Measurements from ENCODE around the gene STC2. TPM values are rescaled to one million over a fixed set of nuclear protein-coding genes. Genes with fewer than 3 reads are reported as not detected.
A peak's percentile ranks its signal among the peaks of the same experiment; 100 is the strongest.
"Not testable (repeated sequence)": the region's sequence is repeated elsewhere in the genome, so short reads cannot be mapped to it uniquely, and the experiment has no call there.

The STC2 gene
- total RNA-seq, 2 experiments from 2014 or later: 21.3 to 23.8 TPM

DNA sequence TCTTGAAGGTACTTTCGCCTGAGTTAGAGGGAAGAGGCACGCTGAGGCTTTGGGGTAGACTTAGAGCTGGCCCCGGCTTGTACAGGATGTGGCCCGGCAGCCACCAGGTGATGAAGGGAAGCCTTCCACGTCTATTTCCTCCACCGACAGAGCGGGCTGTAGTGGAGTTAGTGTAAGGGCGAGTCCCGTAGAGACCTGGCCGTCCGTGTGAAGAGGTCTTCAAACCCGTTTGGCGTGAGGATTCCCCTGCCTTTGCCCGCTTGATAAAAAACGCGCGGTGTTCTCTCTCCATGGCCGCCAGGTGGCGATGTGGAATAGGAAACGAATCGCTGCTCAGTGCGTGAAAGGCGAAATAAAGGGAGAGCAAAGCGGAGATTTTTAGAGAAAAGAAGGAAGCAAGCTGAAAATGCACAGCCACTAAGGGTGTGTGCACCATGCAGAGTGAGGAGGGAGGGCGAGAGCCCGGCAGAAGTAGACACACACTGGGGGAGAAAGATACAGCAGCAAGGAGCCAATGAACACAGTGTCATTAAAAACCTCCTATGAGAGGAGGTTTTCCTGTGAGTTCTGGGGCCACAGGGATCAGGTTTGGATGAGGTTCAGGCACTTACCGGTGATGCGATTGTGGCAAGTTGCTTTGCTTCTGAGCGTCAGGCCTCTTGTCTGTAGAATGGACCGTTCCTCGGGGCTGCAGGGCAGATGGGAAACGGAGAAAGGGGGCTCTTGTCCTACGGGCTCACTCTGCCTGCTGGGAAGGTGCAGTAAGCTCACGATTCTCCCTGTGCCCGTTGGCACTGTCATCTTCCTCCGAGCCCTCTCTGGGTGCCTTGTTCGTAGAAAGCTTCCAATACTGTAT, 34.2 kb downstream of the STC2 start:
- peak; percentile 73 for DNase-seq
- ChIA-PET CTCF (interaction anchor here (0.8 to 6.6 kb wide), 10 partner anchors 11 to 321 kb away, joined by 3 to 136 read pairs (median 4); partner anchors contain the start of genes ATP6V0E1 and STC2), POLR2A (interaction anchor here (1.4 kb wide), 1 partner anchor 35 kb away, joined by 4 read pairs; the partner anchor contains the start of gene STC2)
- Mint-ChIP-seq H3K36me3 (ENCODE audit: low read depth) (no peaks in the 10 kb centered on the region), H3K9me3 (no peaks in the 10 kb centered on the region), H3K4me3 (peak overlapping the region; percentile 43), H3K27me3 (peaks cover 46% of the 10 kb centered on the region), H3K27ac (no peak overlapping the region), H3K4me1 (peaks cover 12% of the 10 kb centered on the region)

DNA sequence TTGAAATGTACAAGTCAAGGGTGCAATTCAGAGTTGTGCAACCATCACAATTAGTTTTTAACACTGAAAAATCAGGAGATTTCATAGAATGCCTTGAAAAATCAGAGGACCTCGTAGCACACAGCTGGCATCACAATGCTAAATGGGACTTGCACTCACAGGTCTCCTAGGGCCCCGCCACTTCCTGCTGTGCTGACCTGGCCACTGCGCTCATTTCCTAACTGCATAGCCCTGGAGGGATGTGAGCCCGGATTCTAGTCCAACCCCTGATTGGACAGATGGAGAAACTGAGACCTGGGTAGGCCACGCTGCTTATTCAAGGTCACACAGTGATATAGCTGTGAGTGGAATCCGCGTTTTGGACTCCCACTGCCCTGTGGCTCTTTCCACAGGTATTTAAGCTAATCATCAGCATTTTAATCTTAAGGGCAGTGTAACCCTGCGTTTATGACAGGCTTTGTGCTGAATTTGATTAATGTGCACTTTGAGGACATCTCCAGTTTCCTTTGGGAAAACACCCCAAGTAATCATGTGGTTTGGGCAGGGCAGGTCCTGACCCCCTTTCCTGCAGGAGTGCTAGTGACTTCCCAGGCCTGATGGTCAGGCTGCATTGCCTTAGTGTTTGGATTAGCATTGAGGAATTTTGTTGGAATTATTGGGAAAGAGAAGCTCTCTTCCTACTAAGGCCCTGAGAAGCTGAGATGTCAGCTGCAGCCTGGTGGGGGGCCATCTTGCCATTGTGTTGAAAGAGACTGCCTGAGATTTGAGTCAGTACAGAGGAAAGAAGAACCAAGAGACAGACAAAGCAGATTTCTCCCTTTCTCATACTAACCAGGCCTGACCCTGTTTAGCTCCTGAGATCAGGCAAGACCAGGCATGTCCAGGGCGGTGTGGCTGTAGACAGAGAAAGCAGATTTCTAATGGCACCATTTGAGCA, 36.2 kb downstream of the STC2 start:
- no peaks in the 10 kb centered on the region for H3K36me3 Mint-ChIP-seq (ENCODE audit: low read depth)
- no peak overlapping the region for H3K4me3 Mint-ChIP-seq
- H3K27ac Mint-ChIP-seq: no peak overlapping the region
- H3K27me3 Mint-ChIP-seq: peaks cover 59% of the 10 kb centered on the region
- peaks cover 12% of the 10 kb centered on the region for H3K4me1 Mint-ChIP-seq
- ChIA-PET CTCF (interaction anchor here (0.9 to 6.6 kb wide), 3 partner anchors 8 to 308 kb away, joined by 3 to 136 read pairs (median 7); partner anchors contain the start of genes ATP6V0E1 and STC2), POLR2A (no interaction called here)
- no peak for DNase-seq
- H3K9me3 Mint-ChIP-seq: no peaks in the 10 kb centered on the region

- ChIA-PET CTCF (interaction anchor here (0.6 to 6.6 kb wide), 2 partner anchors 39 to 436 kb away, joined by 3 to 136 read pairs; partner anchors contain the start of gene STC2), POLR2A (no interaction called here)
- no peak overlapping the region for H3K27ac Mint-ChIP-seq
- no peaks in the 10 kb centered on the region for H3K36me3 Mint-ChIP-seq (ENCODE audit: low read depth)
- DNase-seq: no peak
- no peaks in the 10 kb centered on the region for H3K9me3 Mint-ChIP-seq
- H3K4me1 Mint-ChIP-seq: peaks cover 12% of the 10 kb centered on the region
- H3K4me3 Mint-ChIP-seq: no peak overlapping the region
- H3K27me3 Mint-ChIP-seq: peaks cover 72% of the 10 kb centered on the region
These were observed 37.6 kb downstream of the STC2 start for GRCh38 chr5:173290477-173291131.

DNA sequence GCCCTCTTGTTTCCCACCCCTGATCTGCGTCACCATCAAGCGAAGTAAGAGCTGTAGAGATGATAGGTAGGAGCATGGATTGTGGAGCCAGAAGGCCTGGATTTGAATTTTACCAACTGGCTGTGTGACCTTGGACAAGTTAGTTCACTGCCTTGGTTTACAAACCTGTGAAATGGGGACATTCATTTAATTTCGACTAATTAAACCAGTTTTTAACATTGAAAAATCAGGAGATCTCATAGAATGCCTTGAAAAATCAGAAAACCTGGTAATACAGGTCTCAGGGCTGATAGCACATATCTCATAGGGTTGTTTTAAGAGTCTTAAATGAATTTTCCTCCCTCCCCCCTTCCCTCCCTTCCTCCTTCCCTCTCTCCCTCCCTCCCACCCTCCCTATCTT, 38.8 kb downstream of the STC2 start:
- POLR2A ChIA-PET: no interaction called here
- no peaks in the 10 kb centered on the region for H3K36me3 Mint-ChIP-seq (ENCODE audit: low read depth)
- H3K27ac Mint-ChIP-seq: no peak overlapping the region
- H3K27me3 Mint-ChIP-seq: peaks cover 76% of the 10 kb centered on the region
- CTCF ChIA-PET: interaction anchor here (1.5 kb wide), 1 partner anchor 42 kb away, joined by 5 read pairs; no protein-coding TSS in a partner anchor
- H3K4me1 Mint-ChIP-seq: peaks cover 12% of the 10 kb centered on the region
- no peak overlapping the region for H3K4me3 Mint-ChIP-seq
- DNase-seq: no peak
- H3K9me3 Mint-ChIP-seq: peaks cover 2% of the 10 kb centered on the region

DNA sequence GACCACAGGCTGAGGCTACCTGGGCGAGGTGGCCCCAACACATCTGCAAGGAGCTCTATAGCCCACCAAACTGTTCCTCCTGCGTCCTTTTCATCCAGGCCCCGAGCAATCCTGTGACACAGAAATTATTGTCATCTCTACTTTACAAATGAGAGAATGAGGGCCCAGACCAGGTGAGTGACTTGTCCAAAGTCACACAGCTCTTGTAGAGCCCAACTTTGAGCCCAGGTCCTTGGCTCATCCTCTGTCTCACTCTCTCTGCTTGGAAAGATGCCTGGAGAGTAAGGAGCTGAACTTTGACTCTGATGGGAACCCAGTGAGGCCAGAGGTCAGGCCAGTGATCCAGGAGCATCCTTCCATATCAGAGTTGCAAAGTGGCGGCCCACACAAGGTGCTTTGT, 39.6 kb downstream of the STC2 start:
- CTCF ChIA-PET: interaction anchor here (1.5 kb wide), 1 partner anchor 42 kb away, joined by 5 read pairs; no protein-coding TSS in a partner anchor
- no peak overlapping the region for H3K27ac Mint-ChIP-seq
- H3K4me1 Mint-ChIP-seq: peaks cover 11% of the 10 kb centered on the region
- H3K27me3 Mint-ChIP-seq: peaks cover 73% of the 10 kb centered on the region
- DNase-seq: no peak
- H3K9me3 Mint-ChIP-seq: peaks cover 2% of the 10 kb centered on the region
- POLR2A ChIA-PET: no interaction called here
- peaks cover 3% of the 10 kb centered on the region for H3K36me3 Mint-ChIP-seq (ENCODE audit: low read depth)
- H3K4me3 Mint-ChIP-seq: no peak overlapping the region

DNA sequence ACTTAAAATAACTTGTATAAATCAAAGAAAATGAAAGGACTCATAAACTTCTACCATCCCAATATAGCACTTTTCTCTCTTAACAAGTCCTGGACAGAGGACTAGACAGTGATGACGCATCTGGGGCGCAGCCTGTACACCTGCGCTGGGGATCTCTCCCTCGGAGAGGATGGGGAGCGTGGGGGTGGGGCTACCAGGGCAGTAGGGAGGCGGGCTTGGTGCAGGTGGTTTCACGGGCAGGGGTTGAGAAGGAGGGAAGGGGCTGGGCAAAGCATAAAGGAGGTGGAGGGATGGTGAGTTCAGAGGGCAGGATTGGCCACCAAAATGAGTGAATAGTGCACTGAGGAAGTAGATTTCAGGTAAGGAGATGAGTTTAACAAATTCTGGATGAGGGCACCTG, 41.1 kb downstream of the STC2 start:
- Mint-ChIP-seq H3K4me1 (peaks cover 9% of the 10 kb centered on the region), H3K9me3 (peaks cover 2% of the 10 kb centered on the region), H3K4me3 (no peak overlapping the region), H3K27ac (no peak overlapping the region), H3K36me3 (ENCODE audit: low read depth) (peaks cover 3% of the 10 kb centered on the region), H3K27me3 (peaks cover 80% of the 10 kb centered on the region)
- ChIA-PET POLR2A (interaction anchor here (0.5 kb wide), 1 partner anchor 930 kb away, joined by 3 read pairs; no protein-coding TSS in a partner anchor), CTCF (interaction anchor here (1.0 kb wide), 1 partner anchor 42 kb away, joined by 3 read pairs; no protein-coding TSS in a partner anchor)
- no peak for DNase-seq

DNA sequence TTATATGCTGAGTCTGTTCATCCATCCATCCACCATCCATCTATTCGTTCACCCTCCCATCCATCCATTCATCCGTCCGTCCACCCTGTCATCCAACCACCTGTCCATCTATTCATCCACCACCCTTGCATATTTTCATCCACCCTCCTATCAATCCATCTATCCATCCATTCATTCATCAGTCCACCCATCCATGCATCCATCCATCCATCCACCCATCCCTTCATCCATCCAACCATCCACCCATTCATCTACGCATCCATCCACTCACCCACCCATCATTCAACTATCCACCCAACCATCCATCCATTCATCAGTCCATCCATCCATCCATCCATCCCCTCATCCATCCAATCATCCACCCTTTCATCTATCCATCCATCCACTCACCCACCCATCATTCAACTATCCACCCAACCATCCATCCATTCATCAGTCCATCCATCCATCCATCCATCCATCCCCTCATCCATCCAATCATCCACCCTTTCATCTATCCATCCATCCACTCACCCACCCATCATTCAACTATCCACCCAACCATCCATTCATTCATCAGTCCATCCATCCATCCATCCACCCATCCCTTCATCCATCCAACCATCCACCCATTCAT, 43.8 kb downstream of the STC2 start:
- H3K36me3 Mint-ChIP-seq (ENCODE audit: low read depth); H3K4me1 Mint-ChIP-seq; H3K4me3 Mint-ChIP-seq; H3K27ac Mint-ChIP-seq; DNase-seq; H3K9me3 Mint-ChIP-seq; POLR2A ChIA-PET: not testable (repeated sequence)
- CTCF ChIA-PET: interaction anchor here (1.0 kb wide), 1 partner anchor 8 kb away, joined by 3 read pairs; no protein-coding TSS in a partner anchor
- H3K27me3 Mint-ChIP-seq: peaks cover 68% of the 10 kb centered on the region

- DNase-seq: peak; percentile 75
- Mint-ChIP-seq H3K27me3 (peaks cover 62% of the 10 kb centered on the region), H3K36me3 (ENCODE audit: low read depth) (peaks cover 3% of the 10 kb centered on the region), H3K4me3 (no peak overlapping the region), H3K27ac (no peak overlapping the region), H3K4me1 (peaks cover 9% of the 10 kb centered on the region), H3K9me3 (peaks cover 2% of the 10 kb centered on the region)
- CTCF ChIA-PET: interaction anchor here (0.8 to 1.3 kb wide), 3 partner anchors 9 to 47 kb away, joined by 3 read pairs; no protein-coding TSS in a partner anchor
- POLR2A ChIA-PET: no interaction called here
These were observed 44.6 kb downstream of the STC2 start for GRCh38 chr5:173283318-173284288.

DNA sequence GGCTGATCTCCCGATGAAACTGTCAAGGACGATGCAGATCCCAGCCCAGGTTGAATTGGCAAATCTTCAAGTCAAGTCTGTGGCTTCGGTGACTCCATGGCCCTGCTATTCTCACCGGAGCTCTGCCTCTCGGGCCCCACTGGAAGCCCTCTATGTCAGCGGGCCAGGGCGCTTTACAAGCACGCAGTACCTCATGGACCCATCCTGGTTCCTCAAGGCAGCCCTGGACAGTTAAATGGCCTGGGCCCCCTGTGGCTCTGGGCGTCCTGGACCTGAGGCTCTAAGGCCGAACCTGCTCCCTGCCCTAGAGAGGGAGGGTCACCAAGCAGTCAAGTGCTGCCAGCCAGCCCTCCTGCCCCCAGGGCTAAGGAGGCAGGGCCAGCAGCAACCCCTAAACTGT, 45.3 kb downstream of the STC2 start:
- ChIA-PET CTCF (interaction anchor here (1.3 kb wide), 1 partner anchor 12 kb away, joined by 3 read pairs; no protein-coding TSS in a partner anchor), POLR2A (no interaction called here)
- Mint-ChIP-seq H3K9me3 (peaks cover 2% of the 10 kb centered on the region), H3K4me1 (peaks cover 9% of the 10 kb centered on the region), H3K36me3 (ENCODE audit: low read depth) (peaks cover 3% of the 10 kb centered on the region), H3K4me3 (no peak overlapping the region), H3K27ac (no peak overlapping the region), H3K27me3 (peaks cover 55% of the 10 kb centered on the region)
- no peak for DNase-seq

DNA sequence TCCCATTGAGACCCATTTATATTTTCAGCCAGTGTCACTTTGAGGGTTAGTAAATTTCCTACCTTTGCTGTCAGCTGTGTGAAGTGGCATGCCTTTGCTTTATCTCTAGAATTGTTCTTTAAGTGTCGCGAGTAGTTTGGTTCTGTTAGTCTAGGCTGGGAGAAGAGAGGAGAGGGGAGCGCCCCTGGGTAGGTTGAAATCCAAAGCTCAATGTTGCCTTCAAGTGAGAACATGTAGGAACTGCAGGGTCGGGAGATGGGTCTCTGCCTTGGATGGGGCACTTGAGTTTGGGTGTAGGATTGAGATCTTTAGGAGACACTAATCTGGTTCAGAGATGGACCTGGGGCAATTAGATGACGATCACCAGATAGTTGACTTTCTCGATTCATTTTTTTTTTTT, 46.3 kb downstream of the STC2 start:
- peaks cover 3% of the 10 kb centered on the region for H3K36me3 Mint-ChIP-seq (ENCODE audit: low read depth)
- CTCF ChIA-PET: interaction anchor here (1.3 kb wide), 1 partner anchor 13 kb away, joined by 3 read pairs; no protein-coding TSS in a partner anchor

GRCh38 chr5:173279166-173279565, 49.0 kb downstream of the STC2 start:
- Mint-ChIP-seq H3K4me1 (peaks cover 4% of the 10 kb centered on the region), H3K27me3 (peaks cover 40% of the 10 kb centered on the region), H3K9me3 (no peaks in the 10 kb centered on the region), H3K27ac (no peak overlapping the region), H3K36me3 (ENCODE audit: low read depth) (peaks cover under 1% of the 10 kb centered on the region), H3K4me3 (no peak overlapping the region)
- CTCF ChIA-PET: interaction anchor here (0.8 to 1.4 kb wide), 2 partner anchors 49 to 53 kb away, joined by 3 to 5 read pairs; partner anchors contain the start of gene STC2
- POLR2A ChIA-PET: no interaction called here
- DNase-seq: no peak

More for the DNA sequence above, 46.3 kb downstream of the STC2 start:
- H3K9me3 Mint-ChIP-seq: peaks cover 2% of the 10 kb centered on the region
- peaks cover 52% of the 10 kb centered on the region for H3K27me3 Mint-ChIP-seq
- H3K27ac Mint-ChIP-seq: no peak overlapping the region
- peaks cover 9% of the 10 kb centered on the region for H3K4me1 Mint-ChIP-seq
- no peak for DNase-seq
- POLR2A ChIA-PET: no interaction called here
- H3K4me3 Mint-ChIP-seq: no peak overlapping the region

All from activated CD4-positive, alpha-beta memory T cell treated with anti-CD3 and anti-CD28 coated beads, Interleukin-2, amount 10 ng/mL, durations not matched to agents 7 days and 5 days (primary cell).